Activated naive CD4-positive, alpha-beta T cell treated with anti-CD3 and anti-CD28 coated beads, Interleukin-2, amount 50 U/mL, for 24 hours (primary cell): ENCODE measurements around the gene SNED1.
"Not testable (repeated sequence)": the region's sequence is repeated elsewhere in the genome, so short reads cannot be mapped to it uniquely, and the experiment has no call there.

Source experiments
- H3K27ac Mint-ChIP-seq: one replicate; pipeline ENCODE4 v1.8.0; 2021; ENCODE audit warnings: mild to moderate bottlenecking, mixed read lengths
- H3K27me3 Mint-ChIP-seq: one replicate; pipeline ENCODE4 v1.8.0; 2021; ENCODE audit warnings: mixed read lengths
- H3K36me3 Mint-ChIP-seq: one replicate; pipeline ENCODE4 v1.8.0; 2021; ENCODE audit warnings: mixed read lengths
- H3K4me1 Mint-ChIP-seq: one replicate; pipeline ENCODE4 v1.8.0; 2021; ENCODE audit warnings: mixed read lengths
- H3K4me3 Mint-ChIP-seq: one replicate; pipeline ENCODE4 v1.8.0; 2021; ENCODE audit warnings: mild to moderate bottlenecking, mixed read lengths
- H3K9me3 Mint-ChIP-seq: one replicate; pipeline ENCODE4 v1.8.0; 2021; ENCODE audit warnings: mixed read lengths

Gene SNED1

GRCh38 chr2:240966457-240966905 lies 31.9 kb upstream of the SNED1 start:
- Mint-ChIP-seq H3K27me3 (no peaks in the 10 kb centered on the region), H3K9me3 (no peaks in the 10 kb centered on the region), H3K4me1 (no peaks in the 10 kb centered on the region), H3K27ac (no peak overlapping the region), H3K36me3 (no peaks in the 10 kb centered on the region), H3K4me3 (no peak overlapping the region)

- H3K27ac Mint-ChIP-seq = no peak overlapping the region
- H3K4me3 Mint-ChIP-seq = no peak overlapping the region
- H3K4me1 Mint-ChIP-seq = no peaks in the 10 kb centered on the region
- H3K9me3 Mint-ChIP-seq = no peaks in the 10 kb centered on the region
- no peaks in the 10 kb centered on the region for H3K27me3 Mint-ChIP-seq
- H3K36me3 Mint-ChIP-seq = no peaks in the 10 kb centered on the region
Measured at GRCh38 chr2:240966906-240967680, 31.3 kb upstream of the SNED1 start.

- no peaks in the 10 kb centered on the region for H3K36me3 Mint-ChIP-seq
- H3K27ac Mint-ChIP-seq = no peak overlapping the region
Measured at GRCh38 chr2:240967681-240968621, 30.5 kb upstream of the SNED1 start.

GRCh38 chr2:240968731-240969624 lies 29.4 kb upstream of the SNED1 start:
- no peak overlapping the region for H3K27ac Mint-ChIP-seq
- H3K4me3 Mint-ChIP-seq = no peak overlapping the region
- no peaks in the 10 kb centered on the region for H3K36me3 Mint-ChIP-seq
- no peaks in the 10 kb centered on the region for H3K9me3 Mint-ChIP-seq
- no peaks in the 10 kb centered on the region for H3K27me3 Mint-ChIP-seq
- no peaks in the 10 kb centered on the region for H3K4me1 Mint-ChIP-seq

More at GRCh38 chr2:240967681-240968621, 30.5 kb upstream of the SNED1 start:
- Mint-ChIP-seq H3K4me1 (no peaks in the 10 kb centered on the region), H3K9me3 (no peaks in the 10 kb centered on the region), H3K27me3 (no peaks in the 10 kb centered on the region), H3K4me3 (no peak overlapping the region)

- peaks cover 5% of the 10 kb centered on the region for H3K27me3 Mint-ChIP-seq
Measured at GRCh38 chr2:240970104-240970503, 28.3 kb upstream of the SNED1 start.

GRCh38 chr2:240970816-240971215 lies 27.6 kb upstream of the SNED1 start:
- Mint-ChIP-seq H3K4me1 (peaks cover 6% of the 10 kb centered on the region), H3K27me3 (peaks cover 5% of the 10 kb centered on the region), H3K4me3 (no peak overlapping the region), H3K9me3 (no peaks in the 10 kb centered on the region), H3K27ac (no peak overlapping the region), H3K36me3 (no peaks in the 10 kb centered on the region)

More at GRCh38 chr2:240970104-240970503, 28.3 kb upstream of the SNED1 start:
- no peak overlapping the region for H3K27ac Mint-ChIP-seq
- H3K4me1 Mint-ChIP-seq = peaks cover 6% of the 10 kb centered on the region
- H3K9me3 Mint-ChIP-seq = no peaks in the 10 kb centered on the region
- H3K4me3 Mint-ChIP-seq = no peak overlapping the region
- H3K36me3 Mint-ChIP-seq = no peaks in the 10 kb centered on the region

- Mint-ChIP-seq H3K4me1 (peaks cover 6% of the 10 kb centered on the region), H3K36me3 (no peaks in the 10 kb centered on the region), H3K4me3 (no peak overlapping the region), H3K27ac (no peak overlapping the region), H3K27me3 (peaks cover 5% of the 10 kb centered on the region), H3K9me3 (no peaks in the 10 kb centered on the region)
Measured at GRCh38 chr2:240972201-240972600, 26.2 kb upstream of the SNED1 start.

- Mint-ChIP-seq H3K4me3 (no peak overlapping the region), H3K27ac (no peak overlapping the region), H3K36me3 (no peaks in the 10 kb centered on the region), H3K27me3 (peaks cover 5% of the 10 kb centered on the region), H3K9me3 (no peaks in the 10 kb centered on the region), H3K4me1 (peaks cover 6% of the 10 kb centered on the region)
Measured at GRCh38 chr2:240972636-240973521, 25.5 kb upstream of the SNED1 start.

GRCh38 chr2:240974771-240975572 lies 23.4 kb upstream of the SNED1 start:
- Mint-ChIP-seq H3K4me1 (peaks cover 6% of the 10 kb centered on the region), H3K36me3 (no peaks in the 10 kb centered on the region), H3K4me3 (no peak overlapping the region), H3K27ac (no peak overlapping the region), H3K27me3 (peaks cover 5% of the 10 kb centered on the region), H3K9me3 (no peaks in the 10 kb centered on the region)

- H3K4me1 Mint-ChIP-seq, H3K27ac Mint-ChIP-seq, H3K36me3 Mint-ChIP-seq, H3K27me3 Mint-ChIP-seq, H3K4me3 Mint-ChIP-seq, H3K9me3 Mint-ChIP-seq: not testable (repeated sequence)
Measured at GRCh38 chr2:240975903-240976302, 22.5 kb upstream of the SNED1 start.

GRCh38 chr2:240981280-240981679 lies 17.1 kb upstream of the SNED1 start:
- Mint-ChIP-seq H3K9me3 (no peaks in the 10 kb centered on the region), H3K4me3 (no peak overlapping the region), H3K36me3 (no peaks in the 10 kb centered on the region), H3K27me3 (peaks cover 2% of the 10 kb centered on the region), H3K27ac (no peak overlapping the region), H3K4me1 (no peaks in the 10 kb centered on the region)

GRCh38 chr2:240981871-240982800 lies 16.3 kb upstream of the SNED1 start:
- H3K9me3 Mint-ChIP-seq = no peaks in the 10 kb centered on the region
- no peaks in the 10 kb centered on the region for H3K4me1 Mint-ChIP-seq

GRCh38 chr2:240982821-240983281 lies 15.6 kb upstream of the SNED1 start:
- Mint-ChIP-seq H3K36me3 (no peaks in the 10 kb centered on the region), H3K4me3 (no peak overlapping the region), H3K9me3 (no peaks in the 10 kb centered on the region), H3K27me3 (peaks cover 2% of the 10 kb centered on the region), H3K27ac (no peak overlapping the region), H3K4me1 (no peaks in the 10 kb centered on the region)

More at GRCh38 chr2:240981871-240982800, 16.3 kb upstream of the SNED1 start:
- H3K27ac Mint-ChIP-seq = no peak overlapping the region
- peaks cover 2% of the 10 kb centered on the region for H3K27me3 Mint-ChIP-seq
- H3K4me3 Mint-ChIP-seq = no peak overlapping the region
- H3K36me3 Mint-ChIP-seq = no peaks in the 10 kb centered on the region
